SU-DHL-6 (cell line): ENCODE results near the gene FIBCD1.

Source experiments
- H2AFZ ChIP-seq: fragments of 200-600 bp; sonication (generic); 2 replicates; pipeline ENCODE4 v1.6.1; 2014; ENCODE audit warnings: low read depth, mild to moderate bottlenecking, moderate library complexity, mixed read lengths, antibody characterized with exemption, low read length; ENCODE audit not compliant: severe bottlenecking
- H3F3A ChIP-seq: fragments of 200-600 bp; shearing (Covaris generic); 2 replicates; pipeline ENCODE4 v1.6.0; 2016; ENCODE audit warnings: antibody characterized with exemption, mild to moderate bottlenecking; ENCODE audit not compliant: insufficient read depth
- H3K27ac ChIP-seq: fragments of 200-600 bp; sonication (generic); 2 replicates; pipeline ENCODE4 v1.5.1; 2016; ENCODE audit warnings: low read depth, mild to moderate bottlenecking, low read length, moderate library complexity, mixed read lengths
- H3K27me3 ChIP-seq: fragments of 200-600 bp; sonication (generic), shearing (Covaris generic); 2 replicates; pipeline ENCODE4 v1.6.0; 2014; ENCODE audit warnings: mild to moderate bottlenecking, low read length
- H3K36me3 ChIP-seq: fragments of 200-600 bp; sonication (generic); 2 replicates; pipeline ENCODE4 v1.6.1; 2014; ENCODE audit warnings: mild to moderate bottlenecking, low read length, mixed read lengths
- H3K4me2 ChIP-seq: fragments of 300-600, 200-600 bp; shearing (Covaris generic), sonication (generic); 2 replicates; pipeline ENCODE4 v1.6.0; 2014; ENCODE audit warnings: low read length, low read depth, mild to moderate bottlenecking; ENCODE audit not compliant: poor library complexity, severe bottlenecking
- H3K4me3 ChIP-seq: fragments of 200-600 bp; sonication (generic); 2 replicates; pipeline ENCODE4 v1.5.1; 2014; ENCODE audit warnings: antibody characterized with exemption, low read length, mild to moderate bottlenecking, mixed read lengths; ENCODE audit not compliant: insufficient read depth, poor library complexity, severe bottlenecking
- H3K79me2 ChIP-seq: fragments of 200-600 bp; sonication (generic); 2 replicates; pipeline ENCODE4 v1.6.1; 2014; ENCODE audit warnings: mild to moderate bottlenecking, low read length, moderate library complexity; ENCODE audit not compliant: insufficient read depth
- H3K9ac ChIP-seq: fragments of 200-600 bp; sonication (generic); 2 replicates; pipeline ENCODE4 v1.7.0; 2014; ENCODE audit warnings: mild to moderate bottlenecking, low read length
- H3K9me2 ChIP-seq: fragments of 200-600 bp; sonication (generic); replicated peaks from 2 replicates; pipeline ENCODE4 v1.6.1; 2014; ENCODE audit warnings: low read length; ENCODE audit not compliant: insufficient read depth
- H3K9me3 ChIP-seq: fragments of 200-600 bp; sonication (generic); 2 replicates; pipeline ENCODE4 v1.6.1; 2014; ENCODE audit warnings: low read length, mixed read lengths; ENCODE audit not compliant: insufficient read depth
- H4K20me1 ChIP-seq: fragments of 200-600 bp; sonication (generic); 2 replicates; pipeline ENCODE4 v1.6.1; 2014; ENCODE audit warnings: low read depth, mild to moderate bottlenecking, antibody characterized with exemption, low read length, moderate library complexity, mixed read lengths
- CTCF ChIP-seq: fragments of 200-600 bp; sonication (generic); IDR thresholded peaks from one replicate; pipeline ENCODE4 v1.5.1; 2017; ENCODE audit warnings: antibody characterized with exemption, mild to moderate bottlenecking, low read length, moderate library complexity; ENCODE audit not compliant: insufficient read depth, poor library complexity, severe bottlenecking
- EZH2phosphoT487 ChIP-seq: fragments of 200-600 bp; sonication (generic), shearing (Covaris generic); conservative IDR thresholded peaks from 2 replicates; pipeline ENCODE4 v1.6.1; 2018; ENCODE audit warnings: mild to moderate bottlenecking, antibody characterized with exemption, low read length, moderate library complexity, mixed read lengths

The FIBCD1 gene

GRCh38 chr9:130902204-130903185 lies 36.6 kb downstream of the FIBCD1 start:
- no peaks in the 10 kb centered on the region for H3K9me3 ChIP-seq
- no peak overlapping the region for H3K27ac ChIP-seq
- H3F3A ChIP-seq = no peaks in the 10 kb centered on the region
- H3K4me3 ChIP-seq = no peak overlapping the region
- H3K4me2 ChIP-seq = no peak overlapping the region
- no peaks in the 10 kb centered on the region for H3K79me2 ChIP-seq
- H3K9me2 ChIP-seq = no peaks in the 10 kb centered on the region
- no peak overlapping the region for H3K9ac ChIP-seq
- no peaks in the 10 kb centered on the region for H3K36me3 ChIP-seq
- no peak for TF ChIP-seq CTCF
- TF ChIP-seq EZH2phosphoT487 = no peak
- H4K20me1 ChIP-seq = no peaks in the 10 kb centered on the region
- H2AFZ ChIP-seq = no peak overlapping the region
- no peaks in the 10 kb centered on the region for H3K27me3 ChIP-seq

GRCh38 chr9:130901498-130902203 lies 37.4 kb downstream of the FIBCD1 start:
- no peaks in the 10 kb centered on the region for H3K36me3 ChIP-seq
- H3K4me2 ChIP-seq = no peak overlapping the region
- no peaks in the 10 kb centered on the region for H3K79me2 ChIP-seq
- no peak overlapping the region for H2AFZ ChIP-seq
- no peak overlapping the region for H3K9ac ChIP-seq
- H3K9me2 ChIP-seq = no peaks in the 10 kb centered on the region
- H3F3A ChIP-seq = no peaks in the 10 kb centered on the region
- no peaks in the 10 kb centered on the region for H4K20me1 ChIP-seq
- TF ChIP-seq CTCF (no peak), EZH2phosphoT487 (no peak)
- no peaks in the 10 kb centered on the region for H3K9me3 ChIP-seq
- no peaks in the 10 kb centered on the region for H3K27me3 ChIP-seq
- H3K27ac ChIP-seq = no peak overlapping the region
- H3K4me3 ChIP-seq = no peak overlapping the region

GRCh38 chr9:130900701-130901497 lies 38.1 kb downstream of the FIBCD1 start:
- H3K4me3 ChIP-seq = no peak overlapping the region
- H3K4me2 ChIP-seq = no peak overlapping the region
- H3K27ac ChIP-seq = no peak overlapping the region
- no peaks in the 10 kb centered on the region for H3K27me3 ChIP-seq
- no peaks in the 10 kb centered on the region for H3K79me2 ChIP-seq
- H3K36me3 ChIP-seq = no peaks in the 10 kb centered on the region
- no peaks in the 10 kb centered on the region for H4K20me1 ChIP-seq
- no peak overlapping the region for H3K9ac ChIP-seq
- no peak overlapping the region for H2AFZ ChIP-seq
- H3K9me3 ChIP-seq = no peaks in the 10 kb centered on the region
- TF ChIP-seq CTCF = no peak
- TF ChIP-seq EZH2phosphoT487 = no peak
- no peaks in the 10 kb centered on the region for H3F3A ChIP-seq
- no peaks in the 10 kb centered on the region for H3K9me2 ChIP-seq
